DND-41 (cell line): ENCODE measurements around the gene ARHGEF33.

ENCODE experiments used
- ATAC-seq: fragments of 200-7000 bp; cut with Tn5 transposase; 3 replicates; pipeline ENCODE4 v1.9.1; 2021; ENCODE audit warnings: low read depth; ENCODE audit not compliant: insufficient read depth
- DNase-seq: peaks from one replicate; pipeline ENCODE4 v3.0.0-alpha.2; 2020
- H2AFZ ChIP-seq: 2 replicates; pipeline ENCODE4 v1.6.0; 2012; ENCODE audit warnings: low read depth, low read length
- H3K27ac ChIP-seq: 2 replicates; pipeline ENCODE4 v1.5.1; 2012; ENCODE audit warnings: low read length, inconsistent platforms
- H3K27me3 ChIP-seq: fragments of 200-600 bp; sonication (generic); 2 replicates; pipeline ENCODE4 v1.6.0; 2012; ENCODE audit warnings: low read length, mild to moderate bottlenecking, inconsistent platforms; ENCODE audit not compliant: insufficient read depth, poor library complexity
- H3K36me3 ChIP-seq: 2 replicates; pipeline ENCODE4 v1.5.1; 2012; ENCODE audit warnings: low read length, inconsistent platforms; ENCODE audit not compliant: insufficient read depth
- H3K4me1 ChIP-seq: 2 replicates; pipeline ENCODE4 v1.5.1; 2012; ENCODE audit warnings: mild to moderate bottlenecking, low read length; ENCODE audit not compliant: insufficient read depth
- H3K4me2 ChIP-seq: 2 replicates; pipeline ENCODE4 v1.6.0; 2012; ENCODE audit warnings: mild to moderate bottlenecking, moderate library complexity, low read length, inconsistent platforms; ENCODE audit not compliant: insufficient read depth
- H3K4me3 ChIP-seq, 2 experiments: fragments of 200-600 bp in 1 of 2; shearing (Covaris generic) in 1 of 2; 2 replicates each; pipeline ENCODE4 v1.5.1; 2012 to 2016; ENCODE audit warnings: inconsistent platforms in 2 of 2, low read length in 2 of 2, mild to moderate bottlenecking in 2 of 2, low read depth in 1 of 2, moderate library complexity in 1 of 2
- H3K79me2 ChIP-seq: 2 replicates; pipeline ENCODE4 v1.6.0; 2012; ENCODE audit warnings: low read length, inconsistent platforms; ENCODE audit not compliant: insufficient read depth
- H3K9ac ChIP-seq: 2 replicates; pipeline ENCODE4 v1.6.0; 2012; ENCODE audit warnings: low read depth, mild to moderate bottlenecking, inconsistent platforms, low read length, moderate library complexity
- H3K9me3 ChIP-seq: 2 replicates; pipeline ENCODE4 v1.5.1; 2012; ENCODE audit warnings: low read length, moderate library complexity, mild to moderate bottlenecking, inconsistent platforms; ENCODE audit not compliant: insufficient read depth, severe bottlenecking
- H4K20me1 ChIP-seq: 2 replicates; pipeline ENCODE4 v1.6.0; 2012; ENCODE audit warnings: low read length; ENCODE audit not compliant: insufficient read depth
- CTCF ChIP-seq: IDR thresholded peaks from 2 replicates; pipeline ENCODE4 v1.5.1; 2012; ENCODE audit warnings: borderline replicate concordance, low read length, moderate library complexity, mild to moderate bottlenecking; ENCODE audit not compliant: poor library complexity, severe bottlenecking; ENCODE audit errors: extremely low read depth
- EZH2 ChIP-seq: IDR thresholded peaks from 3 replicates; pipeline ENCODE4 v1.6.1; 2012; ENCODE audit warnings: borderline replicate concordance, low read depth, mild to moderate bottlenecking, moderate library complexity, low read length, inconsistent platforms; ENCODE audit not compliant: severe bottlenecking

ARHGEF33 gene

GRCh38 chr2:38907743-38908562 is 18.3 kb downstream of the ARHGEF33 start:
- ATAC-seq, result no peak
- Histone ChIP-seq H3K27me3 (no peaks in the 10 kb centered on the region), H3K36me3 (no peaks in the 10 kb centered on the region)

GRCh38 chr2:38909872-38910271 is 20.2 kb downstream of the ARHGEF33 start:
- H3K9ac ChIP-seq, result no peak overlapping the region
- DNase-seq, result no peak
- H3K4me1 ChIP-seq, result no peaks in the 10 kb centered on the region
- no peaks in the 10 kb centered on the region for H3K79me2 ChIP-seq
- H3K4me3 ChIP-seq, result no peak overlapping the region
- no peaks in the 10 kb centered on the region for H3K27me3 ChIP-seq
- no peaks in the 10 kb centered on the region for H3K9me3 ChIP-seq
- no peak overlapping the region for H2AFZ ChIP-seq
- H3K4me2 ChIP-seq, result no peak overlapping the region
- ATAC-seq, result no peak
- H3K27ac ChIP-seq, result no peak overlapping the region
- TF ChIP-seq EZH2 (no peak), CTCF (no peak)
- no peaks in the 10 kb centered on the region for H3K36me3 ChIP-seq
- H4K20me1 ChIP-seq, result no peaks in the 10 kb centered on the region

More at GRCh38 chr2:38907743-38908562, 18.3 kb downstream of the ARHGEF33 start:
- Histone ChIP-seq H3K27ac (no peak overlapping the region), H2AFZ (no peak overlapping the region), H3K9me3 (no peaks in the 10 kb centered on the region), H3K4me2 (no peak overlapping the region), H4K20me1 (no peaks in the 10 kb centered on the region), H3K9ac (no peak overlapping the region), H3K4me1 (no peaks in the 10 kb centered on the region), H3K4me3 (no peak overlapping the region), H3K79me2 (no peaks in the 10 kb centered on the region)
- TF ChIP-seq CTCF, result no peak
- no peak for TF ChIP-seq EZH2
- no peak for DNase-seq

- no peaks in the 10 kb centered on the region for H4K20me1 ChIP-seq
- H3K4me1 ChIP-seq, result no peaks in the 10 kb centered on the region
- no peak overlapping the region for H2AFZ ChIP-seq
- H3K4me2 ChIP-seq, result no peak overlapping the region
- H3K27me3 ChIP-seq, result no peaks in the 10 kb centered on the region
- H3K27ac ChIP-seq, result no peak overlapping the region
- no peak overlapping the region for H3K4me3 ChIP-seq
- no peaks in the 10 kb centered on the region for H3K36me3 ChIP-seq
- DNase-seq, result no peak
- H3K9me3 ChIP-seq, result no peaks in the 10 kb centered on the region
- no peak for ATAC-seq
- no peak overlapping the region for H3K9ac ChIP-seq
- TF ChIP-seq CTCF, result no peak
- TF ChIP-seq EZH2, result no peak
- no peaks in the 10 kb centered on the region for H3K79me2 ChIP-seq
Observed at GRCh38 chr2:38911191-38911590, 21.5 kb downstream of the ARHGEF33 start.
